H1 (cell line): ENCODE results near the gene STK26. TPM values are rescaled to one million over a fixed set of nuclear protein-coding genes. Genes with fewer than 3 reads are reported as not detected.

Experiments used
- CTCF ChIA-PET: fragments of 300-600 bp; sonication (Branson Sonifier 250); formaldehyde crosslinking; loops from one replicate; lab custom pipeline; 2021; ENCODE audit not compliant: partially characterized antibody; lab: Charles Lee
- POLR2A ChIA-PET: fragments of 300-600 bp; sonication (Branson Sonifier 250); formaldehyde crosslinking; loops from one replicate; lab custom pipeline; 2021; ENCODE audit warnings: inconsistent platforms; ENCODE audit not compliant: partially characterized antibody; lab: Charles Lee
- DNase-seq, 2 experiments: peaks; one replicate each; pipeline versions ENCODE4 v3.0.0 to v3.0.0-alpha.2; 2010 to 2022; ENCODE audit warnings: low spot score in 2 of 2, low read depth in 1 of 2, mixed read lengths in 1 of 2
- FAIRE-seq: peaks from 2 replicates; lab custom pipeline; 2011; peaks lifted over from hg19 to GRCh38; lab: Jason Lieb, UNC
- H2AFZ ChIP-seq: 2 replicates; pipeline ENCODE4 v1.8.1; 2012; ENCODE audit warnings: low read length, inconsistent platforms
- H2AK5ac ChIP-seq: 2 replicates; pipeline ENCODE4 v1.6.1; 2013; ENCODE audit warnings: low read depth, low read length
- H2BK120ac ChIP-seq: replicated peaks from 2 replicates; pipeline ENCODE3; 2013; ENCODE audit warnings: low read depth, low read length, inconsistent platforms
- H2BK12ac ChIP-seq: 2 replicates; pipeline ENCODE4 v1.6.1; 2013; ENCODE audit warnings: low read depth, low read length
- H2BK15ac ChIP-seq: 2 replicates; pipeline ENCODE4 v1.6.1; 2013; ENCODE audit warnings: low read length
- H2BK20ac ChIP-seq: 2 replicates; pipeline ENCODE4 v1.6.1; 2013; ENCODE audit warnings: low read length
- H2BK5ac ChIP-seq: 2 replicates; pipeline ENCODE4 v1.6.1; 2013; ENCODE audit warnings: low read depth, low read length
- H3K14ac ChIP-seq: 2 replicates; pipeline ENCODE4 v1.6.1; 2013; ENCODE audit warnings: inconsistent platforms; ENCODE audit not compliant: insufficient read length
- H3K18ac ChIP-seq: 2 replicates; pipeline ENCODE4 v1.6.1; 2013; ENCODE audit warnings: low read length; ENCODE audit errors: extremely low read depth
- H3K23ac ChIP-seq: 2 replicates; pipeline ENCODE4 v1.6.1; 2013; ENCODE audit warnings: inconsistent platforms; ENCODE audit not compliant: insufficient read length
- H3K23me2 ChIP-seq: 2 replicates; pipeline ENCODE4 v1.6.1; 2013; ENCODE audit warnings: low read depth, low read length
- H3K27ac ChIP-seq: 2 replicates; pipeline ENCODE4 v1.6.1; 2011; ENCODE audit warnings: low read depth, low read length, inconsistent platforms
- H3K27me3 ChIP-seq, 4 experiments: replicated peaks in 1 of 4; 1 replicate in 1 of 4; 2 replicates in 3 of 4; pipeline versions ENCODE4 v1.6.1 to v1.8.1; 2011 to 2013; ENCODE audit warnings: low read length in 3 of 4, mild to moderate bottlenecking in 3 of 4, inconsistent platforms in 2 of 4, mixed read lengths in 2 of 4, moderate library complexity in 1 of 4; ENCODE audit not compliant: control insufficient read depth in 3 of 4, insufficient read depth in 3 of 4; ENCODE audit errors: extremely low read depth in 1 of 4
- H3K36me3 ChIP-seq, 4 experiments: 2 replicates each; pipeline versions ENCODE4 v1.6.1 to v1.8.1; 2011 to 2013; ENCODE audit warnings: mild to moderate bottlenecking in 4 of 4, low read length in 3 of 4, moderate library complexity in 2 of 4, control low read depth in 1 of 4, inconsistent platforms in 1 of 4; ENCODE audit not compliant: insufficient read depth in 4 of 4, control insufficient read depth in 2 of 4
- H3K4ac ChIP-seq: replicated peaks from 2 replicates; pipeline ENCODE3; 2013; ENCODE audit warnings: low read length, low read depth, mixed read lengths, inconsistent platforms; ENCODE audit not compliant: insufficient read length
- H3K4me1 ChIP-seq, 4 experiments: replicated peaks in 1 of 4; 1 replicate in 1 of 4; 2 replicates in 3 of 4; pipeline versions ENCODE4 v1.6.1 to v1.8.1; 2011 to 2013; ENCODE audit warnings: low read length in 3 of 4, inconsistent platforms in 2 of 4, mixed read lengths in 1 of 4; ENCODE audit not compliant: insufficient read depth in 4 of 4, control insufficient read depth in 3 of 4
- H3K4me2 ChIP-seq, 2 experiments: 2 replicates each; pipeline versions ENCODE4 v1.6.1 to v1.8.1; 2011 to 2013; ENCODE audit warnings: low read depth in 2 of 2, low read length in 2 of 2, control low read depth in 1 of 2, inconsistent platforms in 1 of 2, mild to moderate bottlenecking in 1 of 2; ENCODE audit not compliant: insufficient read depth in 1 of 2
- H3K4me3 ChIP-seq, 4 experiments: fragments of 200-600, 300-600 bp in 1 of 4; sonication (generic), shearing (Covaris generic), sonication (Bioruptor Twin) in 1 of 4; 2 replicates each; pipeline versions ENCODE4 v1.5.1 to v1.8.1; 2011 to 2016; ENCODE audit warnings: low read length in 4 of 4, low read depth in 3 of 4, control low read depth in 2 of 4, inconsistent platforms in 2 of 4, mild to moderate bottlenecking in 2 of 4, mixed read lengths in 1 of 4, moderate library complexity in 1 of 4; ENCODE audit not compliant: insufficient read depth in 2 of 4; ENCODE audit errors: extremely low read depth in 1 of 4
- H3K56ac ChIP-seq: replicated peaks from 2 replicates; pipeline ENCODE3; 2013; ENCODE audit warnings: low read depth, mild to moderate bottlenecking, mixed read lengths, low read length, inconsistent platforms; ENCODE audit not compliant: insufficient read length
- H3K79me1 ChIP-seq: 2 replicates; pipeline ENCODE4 v1.6.1; 2013; ENCODE audit warnings: low read depth, low read length, control low read depth
- H3K79me2 ChIP-seq, 2 experiments: 2 replicates each; pipeline versions ENCODE4 v1.6.1 to v1.8.1; 2012 to 2013; ENCODE audit warnings: low read length in 2 of 2, mild to moderate bottlenecking in 2 of 2, inconsistent platforms in 1 of 2; ENCODE audit not compliant: insufficient read depth in 2 of 2, control insufficient read depth in 1 of 2
- H3K9ac ChIP-seq, 4 experiments: replicated peaks in 1 of 4; 1 replicate in 1 of 4; 2 replicates in 3 of 4; pipeline versions ENCODE4 v1.6.1 to v1.8.1; 2011 to 2013; ENCODE audit warnings: low read depth in 3 of 4, low read length in 3 of 4, control low read depth in 2 of 4, mild to moderate bottlenecking in 2 of 4, moderate library complexity in 2 of 4, inconsistent platforms in 1 of 4; ENCODE audit errors: extremely low read depth in 1 of 4
- H3K9me3 ChIP-seq, 2 experiments: 2 replicates each; pipeline versions ENCODE4 v1.6.1 to v1.8.1; 2012 to 2013; ENCODE audit warnings: mild to moderate bottlenecking in 2 of 2, moderate library complexity in 2 of 2, control low read depth in 1 of 2, inconsistent platforms in 1 of 2, low read depth in 1 of 2, low read length in 1 of 2, mixed read lengths in 1 of 2; ENCODE audit not compliant: insufficient read depth in 2 of 2
- H4K20me1 ChIP-seq, 2 experiments: replicated peaks in 1 of 2; 2 replicates each; pipeline versions ENCODE3 to v1.8.1; 2011 to 2013; ENCODE audit warnings: inconsistent platforms in 2 of 2, low read length in 2 of 2, mild to moderate bottlenecking in 1 of 2; ENCODE audit not compliant: insufficient read depth in 2 of 2, control insufficient read depth in 1 of 2
- H4K5ac ChIP-seq: 2 replicates; pipeline ENCODE4 v1.6.1; 2013; ENCODE audit warnings: low read length, low read depth, mixed read lengths, inconsistent platforms; ENCODE audit not compliant: insufficient read length
- H4K8ac ChIP-seq: 2 replicates; pipeline ENCODE4 v1.8.0; 2013; ENCODE audit warnings: mild to moderate bottlenecking, moderate library complexity, low read length, inconsistent platforms; ENCODE audit not compliant: insufficient read depth; ENCODE audit errors: extremely low read depth
- H4K91ac ChIP-seq: replicated peaks from 2 replicates; pipeline ENCODE3; 2013; ENCODE audit warnings: low read length, mixed read lengths, inconsistent platforms; ENCODE audit not compliant: insufficient read length
- CEBPB ChIP-seq: IDR thresholded peaks from 2 replicates; pipeline ENCODE4 v1.6.1; 2012; ENCODE audit warnings: low read depth, low read length
- CTBP2 ChIP-seq: IDR thresholded peaks from 2 replicates; pipeline ENCODE4 v1.7.0; 2011; ENCODE audit warnings: borderline replicate concordance, mild to moderate bottlenecking, moderate library complexity, mixed read lengths, low read length; ENCODE audit not compliant: insufficient read depth, insufficient read length
- EGR1 ChIP-seq: IDR thresholded peaks from 2 replicates; pipeline ENCODE4 v1.6.1; 2011; ENCODE audit warnings: low read depth, low read length, borderline replicate concordance
- EZH2 ChIP-seq: fragments of 200-600 bp; sonication (generic); IDR thresholded peaks from 2 replicates; pipeline ENCODE4 v1.7.1; 2012; ENCODE audit warnings: low read depth, mild to moderate bottlenecking, moderate library complexity, low read length, inconsistent platforms; ENCODE audit not compliant: severe bottlenecking
- HDAC6 ChIP-seq: IDR thresholded peaks from one replicate; pipeline ENCODE4 v1.7.1; 2012; ENCODE audit warnings: low read depth, mild to moderate bottlenecking, inconsistent platforms, low read length, moderate library complexity
- KDM5A ChIP-seq: fragments of 200-600 bp; IDR thresholded peaks from 2 replicates; pipeline ENCODE4 v1.7.1; 2012; ENCODE audit warnings: mild to moderate bottlenecking, low read length, inconsistent platforms, mixed read lengths
- NRF1 ChIP-seq: IDR thresholded peaks from 2 replicates; pipeline ENCODE4 v1.6.1; 2011; ENCODE audit warnings: mild to moderate bottlenecking, low read depth, low read length, improper control_type of control experiment
- PHF8 ChIP-seq: fragments of 200-600 bp; sonication (generic); conservative IDR thresholded peaks from 2 replicates; pipeline ENCODE4 v1.7.1; 2012; ENCODE audit warnings: low read depth, mild to moderate bottlenecking, inconsistent platforms, low read length, moderate library complexity
- RXRA ChIP-seq: IDR thresholded peaks from 2 replicates; pipeline ENCODE4 v1.6.1; 2011; ENCODE audit warnings: low read depth, mild to moderate bottlenecking, low read length, moderate library complexity; ENCODE audit not compliant: insufficient read depth
- SAP30 ChIP-seq: fragments of 300-600 bp; sonication (generic); IDR thresholded peaks from 2 replicates; pipeline ENCODE4 v1.7.1; 2012; ENCODE audit warnings: low read length, moderate library complexity, mild to moderate bottlenecking, inconsistent platforms; ENCODE audit not compliant: insufficient read depth, insufficient replicate concordance
- SIRT6 ChIP-seq: IDR thresholded peaks from one replicate; pipeline ENCODE4 v1.7.1; 2012; ENCODE audit warnings: low read length, inconsistent platforms
- SP2 ChIP-seq: IDR thresholded peaks from 2 replicates; pipeline ENCODE4 v1.6.1; 2012; ENCODE audit warnings: mild to moderate bottlenecking, low read length, inconsistent platforms
- SP4 ChIP-seq: IDR thresholded peaks from 2 replicates; pipeline ENCODE4 v1.6.1; 2012; ENCODE audit warnings: low read length, inconsistent platforms
- SRF ChIP-seq: IDR thresholded peaks from 2 replicates; pipeline ENCODE4 v1.6.1; 2011; ENCODE audit warnings: mild to moderate bottlenecking, low read depth, low read length, moderate library complexity
- TBP ChIP-seq: IDR thresholded peaks from 2 replicates; pipeline ENCODE4 v1.6.1; 2011; ENCODE audit warnings: low read depth, low read length, improper control_type of control experiment
- TCF12 ChIP-seq: IDR thresholded peaks from 2 replicates; pipeline ENCODE4 v1.6.1; 2011; ENCODE audit warnings: low read depth, mild to moderate bottlenecking, low read length
- WGBS, 2 experiments: shearing (Covaris generic) in 1 of 2; methylation state at CpG; one replicate each; pipeline versions ENCODE4 v1.1.6 to v1.1.7; 2013 to 2015; ENCODE audit warnings: low lambda C conversion rate in 2 of 2, mixed read lengths in 2 of 2, inconsistent platforms in 1 of 2, low coverage in 1 of 2, missing lambda C conversion rate in 1 of 2; ENCODE audit not compliant: insufficient replicate concordance in 2 of 2, insufficient coverage in 1 of 2, insufficient read length in 1 of 2; ENCODE audit errors: extremely low coverage in 1 of 2, missing lambda C conversion rate in 1 of 2; 5-methylcytosine and 5-hydroxymethylcytosine counted together
- polyA plus RNA-seq, 7 experiments: library from polyadenylated mRNA; depleted of rRNA in 3 of 7; stranded (reverse) in 5 of 7; unstranded in 2 of 7; fragments of >200 nt in 5 of 7; fragments of 200-250 nt in 2 of 7; gene quantifications; 1 replicate in 5 of 7; 2 replicates in 1 of 7; 4 replicates in 1 of 7; pipeline versions ENCODE4 v1.2.1 to v1.2.3, GENCODE V29; 2011 to 2013; ENCODE audit warnings: missing spikeins in 2 of 7, mixed read lengths in 2 of 7
- total RNA-seq: library from RNA; stranded (reverse); fragmentation: NEBNext Ultra II Directional; extraction: Animal tissue kit (Norgen Biotek cat#: 25700); gene quantifications from 2 replicates; pipeline ENCODE4 v1.2.1, GENCODE V29; 2021

STK26 gene
- total and polyA plus RNA-seq, 2 of the 8 experiments (the other 6 are each of a cell fraction or from before 2014, with no cell fraction given) = 24.2 to 98.2 TPM

GRCh38 chrX:132040066-132040465 is 17.0 kb downstream of the STK26 start:
- H3K9ac ChIP-seq = no peak overlapping the region
- ChIA-PET POLR2A (no interaction called here), CTCF (no interaction called here)
- no peaks in the 10 kb centered on the region for H3K27me3 ChIP-seq
- no peak overlapping the region for H3K23ac ChIP-seq
- H2BK5ac ChIP-seq = no peak overlapping the region
- H3K9me3 ChIP-seq = no peaks in the 10 kb centered on the region
- peaks cover 2 to 11% (median 4%) of the 10 kb centered on the region in 4 experiments; a peak in 4 of 7 replicates for H3K4me1 ChIP-seq
- no peaks in the 10 kb centered on the region for H3K36me3 ChIP-seq
- FAIRE-seq (no peak), DNase-seq (no peak)
- H3K56ac ChIP-seq = no peak overlapping the region
- WGBS, 2 experiments = 79% methylated on average over 2 of the region's 2 CpGs; no CpG with 5 or more reads in 1 of the 2 experiments
- peaks cover 0 to 93% of the 10 kb centered on the region in 2 experiments; a peak in 2 of 4 replicates for H3K79me2 ChIP-seq
- no peak overlapping the region for H3K4me3 ChIP-seq
- no peak overlapping the region for H2BK15ac ChIP-seq
- no peak overlapping the region for H2AFZ ChIP-seq
- H3K27ac ChIP-seq = no peak overlapping the region
- no peak overlapping the region for H3K4ac ChIP-seq
- no peak overlapping the region for H4K91ac ChIP-seq
- no peaks in the 10 kb centered on the region for H3K79me1 ChIP-seq
- H3K14ac ChIP-seq = no peak overlapping the region
- no peak overlapping the region for H4K5ac ChIP-seq
- peaks cover 0 to 2% of the 10 kb centered on the region in 2 experiments for H4K20me1 ChIP-seq
- no peak overlapping the region for H2BK12ac ChIP-seq
- H3K18ac ChIP-seq = no peak overlapping the region
- H2BK120ac ChIP-seq = no peak overlapping the region
- no peak overlapping the region for H4K8ac ChIP-seq
- H2AK5ac ChIP-seq = no peak overlapping the region
- H3K23me2 ChIP-seq = no peaks in the 10 kb centered on the region
- no peak overlapping the region for H3K4me2 ChIP-seq
- no peak overlapping the region for H2BK20ac ChIP-seq
- TF ChIP-seq SP4 = no peak
- TF ChIP-seq SP2 = no peak
- TF ChIP-seq SAP30 = no peak
- no peak for TF ChIP-seq TBP
- no peak for TF ChIP-seq SRF
- no peak for TF ChIP-seq HDAC6
- TF ChIP-seq PHF8 = no peak
- TF ChIP-seq EZH2 = no peak
- TF ChIP-seq KDM5A = no peak
- TF ChIP-seq SIRT6 = no peak
- TF ChIP-seq CEBPB = no peak
- no peak for TF ChIP-seq EGR1
- no peak for TF ChIP-seq CTBP2
- no peak for TF ChIP-seq NRF1
- no peak for TF ChIP-seq TCF12
- TF ChIP-seq RXRA = no peak
